Measurements from ENCODE around the gene ADGRL2. TPM values are rescaled to one million over a fixed set of nuclear protein-coding genes. Genes with fewer than 3 reads are reported as not detected.

ADGRL2 gene
- total and polyA plus RNA-seq, 2 experiments from 2014 or later, result 45.1 to 139 TPM

DNA sequence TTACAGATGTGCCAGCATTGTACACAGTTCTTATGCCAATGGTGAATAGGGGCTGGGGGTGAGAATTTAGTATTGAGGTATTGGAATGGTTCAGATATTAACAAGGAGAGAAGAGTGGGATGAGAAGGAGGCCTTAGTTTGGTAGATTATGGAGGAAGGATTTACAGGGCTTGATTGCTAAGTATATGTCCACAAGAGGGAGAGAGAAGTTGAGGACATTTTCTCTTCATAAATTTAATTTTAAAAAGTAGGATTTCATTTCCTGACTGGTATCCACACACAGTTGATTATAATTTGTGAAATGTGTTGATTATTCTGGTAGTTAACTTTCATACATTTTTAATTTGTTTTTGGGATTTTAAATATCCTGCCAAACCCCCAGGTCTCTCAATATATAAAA lies 213.0 kb downstream of the ADGRL2 start:
- Histone ChIP-seq H3K9me2 (replicated peaks; ENCODE audit: insufficient read depth) (no peaks in the 10 kb centered on the region), H3K36me3 (replicated peaks; ENCODE audit: insufficient read depth, low read depth) (no peaks in the 10 kb centered on the region), H2AFZ (no peak overlapping the region), H3K4me3 (no peak overlapping the region), H3K27ac (no peak overlapping the region), H3K4me2 (no peak overlapping the region), H4K20me1 (ENCODE audit: insufficient read depth, poor library complexity, severe bottlenecking) (no peaks in the 10 kb centered on the region), H3K27me3 (no peaks in the 10 kb centered on the region), H3K9me3 (ENCODE audit: low read depth) (peaks cover 4% of the 10 kb centered on the region), H3K79me2 (no peaks in the 10 kb centered on the region), H3K4me1 (ENCODE audit: insufficient read depth) (no peaks in the 10 kb centered on the region)
- DNase-seq (ENCODE audit: low spot score), result no peak
- TF ChIP-seq, protein P1, sequence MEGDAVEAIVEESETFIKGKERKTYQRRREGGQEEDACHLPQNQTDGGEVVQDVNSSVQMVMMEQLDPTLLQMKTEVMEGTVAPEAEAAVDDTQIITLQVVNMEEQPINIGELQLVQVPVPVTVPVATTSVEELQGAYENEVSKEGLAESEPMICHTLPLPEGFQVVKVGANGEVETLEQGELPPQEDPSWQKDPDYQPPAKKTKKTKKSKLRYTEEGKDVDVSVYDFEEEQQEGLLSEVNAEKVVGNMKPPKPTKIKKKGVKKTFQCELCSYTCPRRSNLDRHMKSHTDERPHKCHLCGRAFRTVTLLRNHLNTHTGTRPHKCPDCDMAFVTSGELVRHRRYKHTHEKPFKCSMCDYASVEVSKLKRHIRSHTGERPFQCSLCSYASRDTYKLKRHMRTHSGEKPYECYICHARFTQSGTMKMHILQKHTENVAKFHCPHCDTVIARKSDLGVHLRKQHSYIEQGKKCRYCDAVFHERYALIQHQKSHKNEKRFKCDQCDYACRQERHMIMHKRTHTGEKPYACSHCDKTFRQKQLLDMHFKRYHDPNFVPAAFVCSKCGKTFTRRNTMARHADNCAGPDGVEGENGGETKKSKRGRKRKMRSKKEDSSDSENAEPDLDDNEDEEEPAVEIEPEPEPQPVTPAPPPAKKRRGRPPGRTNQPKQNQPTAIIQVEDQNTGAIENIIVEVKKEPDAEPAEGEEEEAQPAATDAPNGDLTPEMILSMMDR (IDR thresholded peaks at IDR 0.05; ENCODE audit: poor library complexity), result no peak
- TF ChIP-seq EZH2phosphoT487 (IDR thresholded peaks at IDR 0.05; ENCODE audit: low read depth, severe bottlenecking, unreplicated experiment) (no peak), EZH2 (IDR thresholded peaks at IDR 0.05; ENCODE audit: borderline replicate concordance) (no peak)

DNA sequence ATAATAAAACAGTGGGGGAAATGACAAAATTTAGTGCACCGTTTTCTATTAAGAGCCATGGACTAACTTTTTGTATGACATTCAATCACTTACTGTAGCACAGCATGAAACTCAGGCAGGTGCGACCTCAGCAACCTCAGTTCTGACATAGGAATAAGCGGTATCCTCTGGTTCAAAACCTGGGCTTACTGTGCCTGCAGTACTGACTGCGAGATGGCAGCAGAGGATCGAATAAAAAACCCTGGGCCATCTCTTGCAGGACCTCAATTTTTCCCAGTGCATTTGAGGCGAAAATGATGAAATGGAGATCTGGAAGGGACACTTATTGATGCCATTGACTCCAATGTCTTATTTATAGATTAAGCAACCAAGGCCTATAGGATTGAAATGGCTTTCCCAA lies 214.7 kb downstream of the ADGRL2 start:
- no peak overlapping the region for H3K27ac ChIP-seq
- no peak for DNase-seq (ENCODE audit: low spot score)
- no peaks in the 10 kb centered on the region for H4K20me1 ChIP-seq (ENCODE audit: insufficient read depth, poor library complexity, severe bottlenecking)
- H3K4me1 ChIP-seq (ENCODE audit: insufficient read depth), result no peaks in the 10 kb centered on the region
- H3K9me3 ChIP-seq (ENCODE audit: low read depth), result peaks cover 4% of the 10 kb centered on the region
- TF ChIP-seq EZH2phosphoT487 (IDR thresholded peaks at IDR 0.05; ENCODE audit: low read depth, severe bottlenecking, unreplicated experiment) (no peak), EZH2 (IDR thresholded peaks at IDR 0.05; ENCODE audit: borderline replicate concordance) (no peak)
- TF ChIP-seq, protein P1 (IDR thresholded peaks at IDR 0.05; ENCODE audit: poor library complexity), result no peak
- 95% methylated on average over 6 of the region's 6 CpGs for WGBS (ENCODE audit: low lambda C conversion rate, missing lambda C conversion rate)
- H3K36me3 ChIP-seq (replicated peaks; ENCODE audit: insufficient read depth, low read depth), result no peaks in the 10 kb centered on the region
- H3K27me3 ChIP-seq, result no peaks in the 10 kb centered on the region
- no peak overlapping the region for H3K4me3 ChIP-seq
- H3K9me2 ChIP-seq (replicated peaks; ENCODE audit: insufficient read depth), result no peaks in the 10 kb centered on the region
- no peak overlapping the region for H3K4me2 ChIP-seq
- H3K79me2 ChIP-seq, result no peaks in the 10 kb centered on the region
- no peak overlapping the region for H2AFZ ChIP-seq

DNA sequence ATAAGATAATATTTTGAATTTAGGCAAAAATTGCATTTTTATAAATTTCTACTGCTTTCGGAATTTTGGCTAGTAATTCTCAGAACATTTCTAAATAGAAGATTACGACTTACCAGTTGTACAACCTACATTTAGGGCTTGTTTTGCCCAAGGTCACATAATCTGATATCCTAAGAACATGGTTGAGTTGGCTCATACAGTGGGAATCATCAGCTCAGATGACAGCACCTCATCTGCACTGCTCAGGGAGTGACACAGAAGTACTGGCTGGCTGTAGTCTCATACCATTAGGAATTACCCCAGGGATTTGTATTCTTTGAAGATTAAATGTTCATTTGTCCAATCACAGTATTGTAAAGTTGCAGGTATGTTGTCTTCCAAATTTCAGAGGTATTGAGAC lies 217.6 kb downstream of the ADGRL2 start:
- H3K27me3 ChIP-seq, result no peaks in the 10 kb centered on the region
- no peak for DNase-seq (ENCODE audit: low spot score)
- TF ChIP-seq, protein P1 (IDR thresholded peaks at IDR 0.05; ENCODE audit: poor library complexity), result no peak
- TF ChIP-seq EZH2 (IDR thresholded peaks at IDR 0.05; ENCODE audit: borderline replicate concordance) (no peak), EZH2phosphoT487 (IDR thresholded peaks at IDR 0.05; ENCODE audit: low read depth, severe bottlenecking, unreplicated experiment) (no peak)
- H3K4me3 ChIP-seq, result no peak overlapping the region
- H3K36me3 ChIP-seq (replicated peaks; ENCODE audit: insufficient read depth, low read depth), result no peaks in the 10 kb centered on the region
- no peak overlapping the region for H3K27ac ChIP-seq
- H3K4me1 ChIP-seq (ENCODE audit: insufficient read depth), result no peaks in the 10 kb centered on the region
- peaks cover 4% of the 10 kb centered on the region for H3K9me3 ChIP-seq (ENCODE audit: low read depth)
- H3K79me2 ChIP-seq, result no peaks in the 10 kb centered on the region
- 95% methylated on average over 2 of the region's 2 CpGs for WGBS (ENCODE audit: low lambda C conversion rate, missing lambda C conversion rate)
- H2AFZ ChIP-seq, result no peak overlapping the region
- H3K9me2 ChIP-seq (replicated peaks; ENCODE audit: insufficient read depth), result no peaks in the 10 kb centered on the region
- no peaks in the 10 kb centered on the region for H4K20me1 ChIP-seq (ENCODE audit: insufficient read depth, poor library complexity, severe bottlenecking)
- no peak overlapping the region for H3K4me2 ChIP-seq

DNA sequence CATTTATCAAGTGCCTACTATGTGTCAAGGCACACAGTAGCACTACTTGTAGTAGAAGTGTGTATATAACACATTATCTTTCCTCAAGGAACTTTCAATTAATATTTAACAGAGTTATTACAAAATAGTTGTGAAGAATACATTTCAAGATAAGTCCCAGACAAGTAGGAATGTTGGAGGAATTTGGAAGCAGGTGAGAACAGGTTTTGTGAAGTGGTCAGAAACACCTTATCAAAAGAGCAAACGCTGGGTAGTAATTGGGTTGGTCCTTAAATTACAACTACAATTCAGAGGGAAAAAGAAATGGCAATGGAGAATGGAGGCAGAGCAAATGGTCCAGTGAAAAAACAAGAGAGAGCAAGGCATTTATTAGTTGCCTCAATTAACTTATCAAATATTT lies 218.8 kb downstream of the ADGRL2 start:
- TF ChIP-seq, protein P1 (IDR thresholded peaks at IDR 0.05; ENCODE audit: poor library complexity), result no peak
- TF ChIP-seq EZH2phosphoT487 (IDR thresholded peaks at IDR 0.05; ENCODE audit: low read depth, severe bottlenecking, unreplicated experiment), result no peak
- no peak for TF ChIP-seq EZH2 (IDR thresholded peaks at IDR 0.05; ENCODE audit: borderline replicate concordance)

More for the DNA sequence above, 218.8 kb downstream of the ADGRL2 start:
- H3K9me2 ChIP-seq (replicated peaks; ENCODE audit: insufficient read depth), result no peaks in the 10 kb centered on the region
- 59% methylated on average over 1 of the region's 1 CpG for WGBS (ENCODE audit: low lambda C conversion rate, missing lambda C conversion rate)
- H2AFZ ChIP-seq, result no peak overlapping the region
- H3K4me3 ChIP-seq, result no peak overlapping the region
- H3K27me3 ChIP-seq, result no peaks in the 10 kb centered on the region
- no peaks in the 10 kb centered on the region for H3K79me2 ChIP-seq
- no peak overlapping the region for H3K27ac ChIP-seq
- no peaks in the 10 kb centered on the region for H3K9me3 ChIP-seq (ENCODE audit: low read depth)
- no peaks in the 10 kb centered on the region for H3K4me1 ChIP-seq (ENCODE audit: insufficient read depth)
- DNase-seq (ENCODE audit: low spot score), result no peak
- no peak overlapping the region for H3K4me2 ChIP-seq
- H4K20me1 ChIP-seq (ENCODE audit: insufficient read depth, poor library complexity, severe bottlenecking), result no peaks in the 10 kb centered on the region
- H3K36me3 ChIP-seq (replicated peaks; ENCODE audit: insufficient read depth, low read depth), result no peaks in the 10 kb centered on the region
